Measurements from ENCODE around the gene MPIG6B. TPM values are rescaled to one million over a fixed set of nuclear protein-coding genes. Genes with fewer than 3 reads are reported as not detected.

MPIG6B gene
- total and polyA plus RNA-seq, 7 donors: 0.13 TPM; not detected in 6

DNA sequence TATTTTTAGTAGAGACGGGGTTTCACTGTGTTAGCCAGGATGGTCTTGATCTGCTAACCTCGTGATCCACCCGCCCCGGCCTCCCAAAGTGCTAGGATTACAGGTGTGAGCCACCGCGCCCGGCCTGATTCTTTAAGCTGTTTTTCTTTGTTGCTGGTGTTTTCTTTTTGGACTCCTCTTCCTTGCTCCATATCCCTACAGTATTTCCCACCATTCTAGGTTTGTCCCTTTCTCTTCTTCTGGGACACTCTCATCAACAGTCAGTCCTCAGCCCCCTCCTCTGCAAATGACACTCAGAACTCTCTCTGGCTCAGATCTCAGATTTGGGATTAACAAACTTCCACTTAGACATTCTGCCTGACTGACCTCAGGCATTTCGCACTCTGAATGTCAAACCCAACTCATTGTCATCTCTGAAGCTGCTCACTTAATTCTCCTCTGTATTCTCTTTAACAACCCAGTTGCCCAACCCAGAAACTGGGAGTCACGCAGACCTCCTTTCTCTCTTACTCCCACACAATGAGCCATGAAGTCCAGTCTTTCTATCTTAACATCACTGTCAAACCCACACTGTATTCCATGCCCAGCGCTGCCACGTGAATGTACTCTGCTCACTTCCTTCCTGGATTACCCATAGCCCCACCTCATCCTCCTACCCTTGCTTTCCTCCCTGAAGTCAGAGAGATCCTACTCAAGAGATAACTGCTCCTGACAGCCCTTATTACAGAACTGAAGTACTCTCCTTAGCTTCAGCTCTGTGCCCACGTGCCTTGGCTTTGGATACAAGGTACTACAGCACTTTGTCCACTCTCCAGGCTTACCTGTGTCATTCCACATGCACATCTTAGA is 2.6 kb downstream of the MPIG6B start:
- no peaks in the 10 kb centered on the region for H3K9me3 ChIP-seq
- H3K4me1 ChIP-seq: peaks cover 0 to 23% (median 19%) of the 10 kb centered on the region in 4 donors
- peaks cover 8 to 24% (median 15%) of the 10 kb centered on the region in 4 donors for H3K36me3 ChIP-seq
- DNase-seq: no peak
- no peaks in the 10 kb centered on the region for H3K27me3 ChIP-seq
- 83 to 86% methylated on average over 12 of the region's 12 CpGs for WGBS, 2 donors
- intact Hi-C loops (cut with DNase I): loop anchor here (5.0 kb wide), 1 partner anchor 43 kb away; the partner anchor contains the start of gene LY6G5C
- no peak overlapping the region for H3K4me3 ChIP-seq
- no peak overlapping the region for H3K27ac ChIP-seq
- no peak for TF ChIP-seq CTCF (IDR thresholded peaks at IDR 0.05)

DNA sequence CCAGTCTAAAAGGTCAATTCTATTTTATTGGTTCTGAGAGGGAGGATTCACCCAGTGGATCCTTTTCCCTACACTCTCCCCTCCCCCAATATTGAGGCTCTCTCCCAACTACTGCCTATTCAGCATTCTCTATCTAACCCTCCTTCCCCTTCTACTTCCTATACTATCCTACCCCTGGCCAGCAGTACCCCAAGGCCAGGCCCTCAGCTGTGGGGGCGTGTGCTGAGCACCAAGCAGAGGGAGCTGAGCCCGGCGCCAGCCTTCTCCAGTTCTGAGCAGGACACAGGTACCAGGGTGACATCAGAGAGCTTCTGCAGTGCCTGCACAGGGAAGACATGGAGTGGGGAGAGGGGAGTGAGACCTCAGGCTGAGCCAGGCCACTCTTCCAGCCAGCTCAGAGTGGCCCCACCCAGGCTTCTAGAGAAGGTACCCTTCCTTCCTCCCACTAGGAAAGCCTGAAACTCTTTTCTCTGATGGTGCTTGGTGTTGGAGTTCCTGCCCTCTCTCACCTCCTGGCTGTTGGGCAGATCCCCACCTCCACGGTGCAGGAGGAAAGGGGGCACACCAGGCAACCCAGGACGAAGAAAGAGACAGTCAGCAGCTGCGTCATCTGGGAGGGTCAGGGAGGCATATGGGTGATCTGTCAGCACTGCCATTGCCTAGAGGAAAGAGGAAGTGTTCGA is 4.0 kb downstream of the MPIG6B start:
- H3K27ac ChIP-seq: peak overlapping the region; percentile 12 to 99 (median 97)
- intact Hi-C loops (cut with DNase I): loop anchor here (5.0 kb wide), 1 partner anchor 45 kb away; the partner anchor contains the start of gene LY6G5C

DNA sequence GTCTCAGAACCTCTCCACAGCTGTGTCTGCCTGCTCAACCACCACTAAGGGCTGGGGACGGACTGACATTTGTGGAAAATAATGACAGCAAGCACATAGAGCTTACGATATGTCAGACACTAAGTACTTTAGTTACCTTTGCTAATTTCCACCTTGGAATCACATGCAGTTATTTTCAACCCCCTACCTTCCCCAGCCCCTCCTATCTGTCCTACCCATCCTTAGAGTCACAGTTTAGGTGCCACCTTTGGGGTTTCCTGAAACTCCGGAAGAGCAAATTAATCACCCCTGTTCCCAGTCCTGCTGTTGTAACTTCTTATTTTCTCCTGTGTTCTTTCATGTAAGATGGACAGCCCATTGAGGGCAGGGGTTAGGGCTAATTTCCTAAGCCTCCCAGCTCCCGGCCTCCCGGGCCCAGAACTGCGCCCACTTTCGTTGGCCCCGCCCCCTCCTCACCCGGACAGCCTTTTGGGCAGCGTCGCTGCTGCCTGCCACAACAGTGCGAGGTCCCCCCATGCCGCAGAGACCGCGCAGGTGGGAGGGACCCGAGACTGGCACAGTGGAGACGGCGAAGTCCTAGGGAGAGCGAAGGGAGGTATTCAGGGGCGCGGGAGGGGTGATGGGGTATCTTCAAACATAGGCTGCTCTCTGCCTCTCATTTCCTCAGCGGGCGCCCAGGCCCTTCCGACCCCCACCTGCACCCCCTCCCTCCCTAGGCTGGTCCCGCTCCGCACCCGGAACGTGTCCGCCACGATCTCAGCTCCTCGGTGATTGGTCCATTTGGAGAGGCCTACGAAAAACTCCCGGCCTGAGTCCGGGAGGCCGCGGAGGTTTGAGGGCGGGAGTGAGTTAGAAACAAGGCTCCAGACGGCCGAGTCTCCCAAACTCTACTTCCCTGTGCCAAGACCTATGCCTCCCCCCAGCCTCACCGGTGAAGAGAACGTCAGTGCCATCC is 4.8 kb downstream of the MPIG6B start:
- H3K9me3 ChIP-seq: no peaks in the 10 kb centered on the region
- H3K27me3 ChIP-seq: no peaks in the 10 kb centered on the region
- peak overlapping the region; percentile 96 to 99 (median 98) for H3K27ac ChIP-seq
- H3K36me3 ChIP-seq: peaks cover 23 to 47% (median 33%) of the 10 kb centered on the region in 4 donors
- intact Hi-C loops (cut with DNase I): loop anchor here (1.0 to 5.0 kb wide), 3 partner anchors 25 to 103 kb away; partner anchors contain the start of genes ABHD16A and LY6G5C
- DNase-seq: peak; percentile 81
- TF ChIP-seq CTCF (IDR thresholded peaks at IDR 0.05) (no peak), POLR2AphosphoS5 (IDR thresholded peaks at IDR 0.05) (no peak), POLR2A (IDR thresholded peaks at IDR 0.05) (no peak), EP300 (IDR thresholded peaks at IDR 0.05) (no peak)
- H3K4me3 ChIP-seq: peak overlapping the region; percentile 78 to 95 (median 84)
- peaks cover 0 to 24% (median 20%) of the 10 kb centered on the region in 4 donors for H3K4me1 ChIP-seq
- 78 to 90% methylated on average over 41 of the region's 41 CpGs for WGBS, 2 donors

More for the DNA sequence above, 4.0 kb downstream of the MPIG6B start:
- Histone ChIP-seq H3K27me3 (no peaks in the 10 kb centered on the region), H3K4me1 (peaks cover 0 to 24% (median 20%) of the 10 kb centered on the region in 4 donors), H3K36me3 (peaks cover 19 to 39% (median 25%) of the 10 kb centered on the region in 4 donors), H3K4me3 (peak overlapping the region in 1 of 4 donors; percentile 78), H3K9me3 (no peaks in the 10 kb centered on the region)
- DNase-seq: peak; percentile 73
- TF ChIP-seq POLR2AphosphoS5 (IDR thresholded peaks at IDR 0.05): no peak
- TF ChIP-seq CTCF (IDR thresholded peaks at IDR 0.05): no peak
- TF ChIP-seq POLR2A (IDR thresholded peaks at IDR 0.05): no peak
- TF ChIP-seq EP300 (IDR thresholded peaks at IDR 0.05): no peak
- 61 to 67% methylated on average over 7 of the region's 7 CpGs for WGBS, 2 donors

Measured in sigmoid colon (tissue), 7 donors.